Heart right ventricle (tissue), 16 donors: ENCODE results near the gene BBLN. TPM values are rescaled to one million over a fixed set of nuclear protein-coding genes. Genes with fewer than 3 reads are reported as not detected.
A peak's percentile ranks its signal among the peaks of the same experiment; 100 is the strongest.
"Not testable (repeated sequence)": the region's sequence is repeated elsewhere in the genome, so short reads cannot be mapped to it uniquely, and the experiment has no call there.

Experiments used
- ATAC-seq, 8 donors: fragments of 200-7000 bp; cut with Tn5 transposase; one replicate each; pipeline ENCODE4 v1.9.1; 2020; ENCODE audit warnings: mild to moderate bottlenecking in 8 of 8, moderate library complexity in 8 of 8, moderate number of reproducible peaks in 1 of 8
- DNase-seq, 2 donors: peaks; one replicate each; pipeline ENCODE4 v3.0.0-alpha.2; 2020
- H3K27ac ChIP-seq, 10 donors: fragments of 200-600 bp; sonication (generic) in 2 of 10; one replicate each; pipeline versions ENCODE4 v1.5.0 to v1.8.0; 2020 to 2022; ENCODE audit warnings: mild to moderate bottlenecking in 3 of 10
- H3K27me3 ChIP-seq, 7 donors: fragments of 200-600 bp; one replicate each; pipeline ENCODE4 v1.8.0; 2021 to 2022; ENCODE audit warnings: mild to moderate bottlenecking in 2 of 7
- H3K36me3 ChIP-seq, 9 donors: fragments of 200-600 bp; sonication (generic) in 1 of 9; one replicate each; pipeline versions ENCODE4 v1.5.0 to v1.8.0; 2020 to 2022; ENCODE audit warnings: mild to moderate bottlenecking in 2 of 9
- H3K4me1 ChIP-seq, 9 donors: fragments of 200-600 bp; sonication (generic) in 1 of 9; one replicate each; pipeline versions ENCODE4 v1.5.0 to v1.8.0; 2020 to 2022; ENCODE audit warnings: mild to moderate bottlenecking in 4 of 9
- H3K4me3 ChIP-seq, 10 donors: fragments of 200-600 bp; sonication (generic) in 2 of 10; one replicate each; pipeline versions ENCODE4 v1.5.0 to v1.8.0; 2020 to 2022; ENCODE audit warnings: mild to moderate bottlenecking in 7 of 10, moderate library complexity in 2 of 10
- H3K9me3 ChIP-seq, 11 donors: fragments of 200-600 bp in 10 of 11; sonication (generic) in 2 of 11; one replicate each; pipeline versions ENCODE4 v1.5.0 to v1.8.0; 2013 to 2022; ENCODE audit warnings: mild to moderate bottlenecking in 2 of 11, control low read depth in 1 of 11, moderate library complexity in 1 of 11
- WGBS, 2 donors: extraction: QIAGEN DNeasy Blood & Tissue Kit; methylation state at CpG; one replicate each; pipeline ENCODE4 v1.1.7; 2013; ENCODE audit warnings: inconsistent platforms in 1 of 2; 5-methylcytosine and 5-hydroxymethylcytosine counted together
- intact Hi-C, 10 donors: fragments of 100-400 bp; cut with DNase I; formaldehyde crosslinking; loops; one replicate each; pipeline versions ENCODE4 v1.11.1 to v1.14.2; 2022
- long read RNA-seq, 3 donors: library from polyadenylated mRNA; unstranded; transcript quantifications; one replicate each; pipeline ENCODE4 v2.0.0, GENCODE V29; 2020 to 2021
- polyA plus RNA-seq, 2 donors: library from polyadenylated mRNA; stranded (reverse); fragments of 200-250 nt; gene quantifications; one replicate each; pipeline ENCODE4 v1.2.3, GENCODE V29; 2013
- total RNA-seq, 10 donors: library from RNA; stranded (reverse); fragmentation: NEBNext Ultra II Directional in 3 of 10; extraction: Animal tissue kit (Norgen Biotek cat#: 25700) in 3 of 10; gene quantifications; one replicate each; pipeline versions ENCODE4 v1.2.1 to v1.2.4, GENCODE V29; 2021 to 2023
- TF ChIP-seq, protein P1 (sequence below), 9 donors: fragments of 200-600 bp; sonication (generic) in 2 of 9; IDR thresholded peaks; one replicate each; pipeline versions ENCODE4 v1.5.0 to v1.8.0; 2021 to 2022; ENCODE audit warnings: antibody characterized with exemption in 9 of 9, mild to moderate bottlenecking in 5 of 9, moderate library complexity in 1 of 9
- donor health status: Arrhythmogenic right ventricular cardiomyopathy.
- donor health status: ischemic (EF 13 %, LVEDD 7.1; RV severe dilation, severe dysfunction).
- donor health status: healthy with polysubstance abuse.
- donor health status: DM: no; HTN: yes; CAD: no.
- donor health status: DM: no; HTN: no; CAD: no.
- donor health status: ischemic (EF 25% LVEDD 6.9; RV normal size, moderate dysfunction).
- donor health status: ischemic (EF 25% LVEDD 5.7; RV mildly dilated, moderate dysfunction).
- donor health status: healthy.
- donor health status: DM: yes; HTN: yes; CAD: no.
- donor health status: Ischemic cardiomyopathy.
- donor health status: ischemic (EF 35%, LVEDD 5.7; RV mildly dilated, moderate dysfunction).
- donor health status: nonischemic (EF 11% LVEDD 7.7; RV severe dilation, severe dysfunction).
- donor health status: DM: yes; HTN: yes; CAD: no.
- donor health status: PGD.
- donor health status: ischemic (EF 29% LVEDD 5.4; RV normal size, mild dysfunction).
- donor health status: nonischemic (EF 23%, LVEDD 6.1; RV moderate dilation, normal function).

BBLN gene, protein sequence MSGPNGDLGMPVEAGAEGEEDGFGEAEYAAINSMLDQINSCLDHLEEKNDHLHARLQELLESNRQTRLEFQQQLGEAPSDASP
- total RNA-seq (10 to 100 TPM; 29.5 to 58.2 (median 36.1) TPM), polyA plus RNA-seq (100 to 1,000 TPM in 1 of 2 donors, 10 to 100 TPM in 1; 70.2 to 159 TPM)
- long read RNA-seq, donor 1, transcript C9orf16-201 (2 exons, 713 nt), result major isoform, 17 of 19 reads
- long read RNA-seq, donor 1, partial matches to known transcripts, result 0 of 19 reads
- long read RNA-seq, donor 1, other reads (novel, unspliced or antisense), result 2 of 19 reads
- long read RNA-seq, donor 2, transcript C9orf16-201 (2 exons, 713 nt), result major isoform, 25 of 27 reads
- long read RNA-seq, donor 2, partial matches to known transcripts, result 0 of 27 reads
- long read RNA-seq, donor 2, other reads (novel, unspliced or antisense), result 2 of 27 reads
- long read RNA-seq, donor 3, partial matches to known transcripts, result 0 of 5 reads
- long read RNA-seq, donor 3, other reads (novel, unspliced or antisense), result 0 of 5 reads

DNA sequence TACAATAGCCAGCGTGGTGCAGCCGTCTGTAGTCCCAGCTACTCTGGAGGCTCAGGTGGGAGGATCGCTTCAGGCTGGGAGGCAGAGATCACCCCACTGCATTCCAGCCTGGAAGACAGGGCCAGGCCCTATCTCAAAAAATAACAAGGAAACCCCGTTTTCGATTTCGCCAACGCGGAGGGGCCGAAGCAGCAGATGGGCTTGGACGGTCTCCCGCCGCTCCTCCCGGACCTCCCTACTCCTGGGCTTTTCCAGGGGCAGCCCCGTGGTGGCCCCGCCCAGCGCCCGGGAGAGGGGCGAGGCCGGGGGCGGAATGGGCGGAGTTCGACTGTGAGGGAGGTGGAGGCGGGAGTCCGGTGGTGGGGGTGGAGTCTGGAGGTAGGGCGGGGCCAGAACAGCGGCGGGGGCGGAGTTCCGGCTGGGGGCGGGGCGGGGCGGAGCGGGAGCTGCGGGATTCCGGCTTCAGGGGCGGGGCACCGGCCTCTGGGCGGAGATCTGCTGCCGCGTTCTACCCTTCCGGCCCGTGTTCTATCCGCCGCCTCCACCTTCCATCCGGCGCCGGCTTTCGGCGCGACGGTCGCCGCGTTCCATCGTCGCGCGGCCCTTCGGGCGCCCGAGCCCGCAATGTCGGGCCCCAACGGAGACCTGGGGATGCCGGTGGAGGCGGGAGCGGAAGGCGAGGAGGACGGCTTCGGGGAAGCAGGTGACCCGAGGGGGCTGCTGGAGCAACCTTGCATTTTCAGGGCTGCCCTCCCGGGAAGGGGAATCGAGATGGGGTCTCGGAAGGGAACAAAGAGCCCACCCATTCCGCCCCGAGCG lies at the start of gene BBLN:
Gene BBLN (plus strand): TSS at position 482 of the 819 bp plus-strand sequence. CDS start 143 bp downstream, at position 625.
- intact Hi-C loops, result no loop called here
- Histone ChIP-seq H3K4me3 (peak within 1 kb of the TSS; percentile 66 to 97 (median 82)), H3K36me3 (peaks cover 0 to 29% (median 9%) of the 10 kb centered on the region in 9 donors), H3K9me3 (no peaks in the 10 kb centered on the region), H3K4me1 (peaks cover 0 to 27% (median 13%) of the 10 kb centered on the region in 9 donors), H3K27me3 (no peaks in the 10 kb centered on the region), H3K27ac (peak within 1 kb of the TSS in 9 of 10 donors; percentile 59 to 89 (median 78))
- TF ChIP-seq, protein P1, sequence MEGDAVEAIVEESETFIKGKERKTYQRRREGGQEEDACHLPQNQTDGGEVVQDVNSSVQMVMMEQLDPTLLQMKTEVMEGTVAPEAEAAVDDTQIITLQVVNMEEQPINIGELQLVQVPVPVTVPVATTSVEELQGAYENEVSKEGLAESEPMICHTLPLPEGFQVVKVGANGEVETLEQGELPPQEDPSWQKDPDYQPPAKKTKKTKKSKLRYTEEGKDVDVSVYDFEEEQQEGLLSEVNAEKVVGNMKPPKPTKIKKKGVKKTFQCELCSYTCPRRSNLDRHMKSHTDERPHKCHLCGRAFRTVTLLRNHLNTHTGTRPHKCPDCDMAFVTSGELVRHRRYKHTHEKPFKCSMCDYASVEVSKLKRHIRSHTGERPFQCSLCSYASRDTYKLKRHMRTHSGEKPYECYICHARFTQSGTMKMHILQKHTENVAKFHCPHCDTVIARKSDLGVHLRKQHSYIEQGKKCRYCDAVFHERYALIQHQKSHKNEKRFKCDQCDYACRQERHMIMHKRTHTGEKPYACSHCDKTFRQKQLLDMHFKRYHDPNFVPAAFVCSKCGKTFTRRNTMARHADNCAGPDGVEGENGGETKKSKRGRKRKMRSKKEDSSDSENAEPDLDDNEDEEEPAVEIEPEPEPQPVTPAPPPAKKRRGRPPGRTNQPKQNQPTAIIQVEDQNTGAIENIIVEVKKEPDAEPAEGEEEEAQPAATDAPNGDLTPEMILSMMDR (IDR thresholded peaks at IDR 0.05), result no peak
- ATAC-seq, result peak; percentile 93 to 98 (median 96)
- DNase-seq, result peak; percentile 96 to 97
- WGBS, 2 donors, result 0 to 1% methylated on average over 72 to 77 of the region's 77 CpGs

DNA sequence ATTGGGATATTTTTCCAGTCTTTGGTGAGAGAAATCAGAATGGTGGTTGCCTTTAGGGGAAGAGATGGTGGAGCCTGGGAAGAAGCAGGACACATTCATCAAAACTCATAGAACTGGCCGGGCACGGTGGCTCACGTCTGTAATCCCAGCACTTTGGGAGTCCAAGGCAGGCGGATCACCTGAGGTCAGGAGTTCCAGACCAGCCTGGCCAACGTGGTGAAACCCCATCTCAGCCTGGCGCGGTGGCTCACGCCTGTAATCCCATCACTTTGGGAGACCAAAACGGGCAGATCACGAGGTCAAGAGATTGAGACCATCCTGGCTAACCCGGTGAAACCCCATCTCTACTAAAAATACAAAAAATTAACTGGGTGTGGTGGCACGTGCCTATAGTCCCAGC lies 48.3 kb upstream of the BBLN start:
- Histone ChIP-seq H3K36me3 (peaks cover 0 to 60% (median 21%) of the 10 kb centered on the region in 9 donors), H3K4me1 (peaks cover 0 to 25% (median 0%) of the 10 kb centered on the region in 9 donors)
- not testable (repeated sequence) for H3K9me3 ChIP-seq, H3K4me3 ChIP-seq, ATAC-seq, DNase-seq, H3K27ac ChIP-seq, H3K27me3 ChIP-seq
- intact Hi-C loops, result loop anchor here in 3 of 10 donors (10.0 kb wide), 2 partner anchors 47 to 167 kb away; partner anchors contain the start of genes NAIF1 (in 1 of the 3) and SLC25A25 (in 1 of the 3)
- WGBS, 2 donors, result 85 to 91% methylated on average over 12 of the region's 12 CpGs

DNA sequence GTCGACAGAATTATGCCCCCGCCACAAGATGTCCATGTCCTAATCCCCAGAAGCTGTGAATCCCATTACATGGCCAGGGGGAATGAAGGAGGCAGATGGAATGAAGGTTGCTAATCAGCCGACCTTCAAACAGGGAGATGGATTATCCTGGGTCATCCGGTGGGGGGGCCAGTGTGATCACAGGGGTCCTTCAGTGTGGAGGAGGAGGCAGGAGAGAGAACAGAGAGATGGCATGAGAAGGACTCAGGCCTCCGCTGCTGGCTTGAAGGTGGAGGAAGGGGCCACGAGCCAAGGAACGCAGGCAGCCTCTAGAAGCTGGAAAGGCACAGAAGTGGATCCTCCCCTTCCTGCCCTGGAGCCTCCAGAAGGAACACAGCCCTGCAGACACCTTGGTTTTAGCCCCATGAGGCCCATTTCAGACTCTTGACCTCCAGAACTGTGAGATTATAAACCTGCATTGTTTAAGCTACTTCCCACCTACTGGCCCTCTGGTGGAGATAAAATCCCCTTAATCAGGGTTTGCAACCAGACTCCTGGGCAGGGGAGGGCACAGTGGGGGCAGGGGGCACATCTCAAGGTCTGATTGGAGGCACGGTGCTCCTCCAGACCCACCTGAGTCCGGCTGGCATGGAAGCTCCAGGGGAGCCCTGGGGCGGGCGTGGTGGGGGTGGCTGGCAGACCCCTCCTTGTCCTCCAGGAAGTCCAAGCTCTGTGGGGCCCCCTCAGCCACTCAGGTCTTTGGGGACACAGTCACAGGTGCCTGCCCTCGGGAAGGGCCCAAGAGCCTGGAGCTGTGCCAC lies 46.3 kb upstream of the BBLN start:
- peaks cover 0 to 24% (median 8%) of the 10 kb centered on the region in 9 donors for H3K4me1 ChIP-seq
- DNase-seq, result no peak
- no peak for ATAC-seq
- WGBS, 2 donors, result 95 to 96% methylated on average over 12 of the region's 12 CpGs
- peaks cover 0 to 40% (median 5%) of the 10 kb centered on the region in 9 donors for H3K36me3 ChIP-seq
- TF ChIP-seq, protein P1 (IDR thresholded peaks at IDR 0.05), result no peak
- intact Hi-C loops, result loop anchor here in 3 of 10 donors (10.0 kb wide), 2 partner anchors 49 to 169 kb away; partner anchors contain the start of genes NAIF1 (in 1 of the 3) and SLC25A25 (in 1 of the 3)
- H3K4me3 ChIP-seq, result no peak overlapping the region
- H3K27ac ChIP-seq, result no peak overlapping the region
- H3K9me3 ChIP-seq, result peaks cover 0 to 4% (median 0%) of the 10 kb centered on the region in 11 donors
- no peaks in the 10 kb centered on the region for H3K27me3 ChIP-seq
